ENCODE results near the gene AHDC1.

GRCh38 chr1:27617420-27617819 is 13.5 kb upstream of the AHDC1 start:
- TF ChIP-seq POLR2A (IDR thresholded peaks at IDR 0.05; ENCODE audit: low read length): no peak
- no peak for TF ChIP-seq GATA1 (IDR thresholded peaks at IDR 0.05; ENCODE audit: low read depth, low read length)

Measured in erythroblast (primary cell).